Measurements from ENCODE around the gene CTDSPL.

DNA sequence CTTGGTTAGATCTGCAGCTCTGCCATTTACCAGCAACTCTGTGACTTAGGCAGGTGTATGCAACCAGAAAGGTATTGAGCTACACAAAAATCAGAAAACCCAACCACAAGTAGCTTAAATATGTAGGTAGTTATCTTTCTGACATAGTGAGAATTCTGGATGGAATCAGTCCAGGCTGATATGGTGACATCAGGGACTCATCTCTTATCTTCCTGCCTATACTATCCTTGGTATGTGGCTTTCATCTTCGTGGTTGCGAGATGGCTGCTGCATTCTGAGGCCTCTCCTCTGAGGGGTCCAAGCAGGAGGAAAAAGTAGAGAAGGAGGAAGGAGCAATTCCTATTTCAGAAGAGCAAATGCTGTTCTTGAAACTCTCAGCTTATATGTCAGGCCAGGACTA lies 40.0 kb downstream of the CTDSPL start:
- TF ChIP-seq POLR2A (IDR thresholded peaks at IDR 0.05; ENCODE audit: control extremely low read depth in 1 of 2, low read depth in 2 of 2, low read length in 2 of 2) (no peak), RXRA (IDR thresholded peaks at IDR 0.05; ENCODE audit: insufficient read depth, low read depth, low read length) (no peak), TAF1 (IDR thresholded peaks at IDR 0.05; ENCODE audit: low read depth, low read length) (no peak), TEAD4 (IDR thresholded peaks at IDR 0.05; ENCODE audit: low read depth, low read length) (no peak), YY1 (IDR thresholded peaks at IDR 0.05; ENCODE audit: low read depth, low read length) (no peak), KDM1A (IDR thresholded peaks at IDR 0.05; ENCODE audit: borderline replicate concordance, low read length) (no peak), EZH2 (IDR thresholded peaks at IDR 0.05; ENCODE audit: low read depth, low read length, severe bottlenecking) (no peak), POLR2AphosphoS5 (IDR thresholded peaks at IDR 0.05; ENCODE audit: low read depth, low read length) (no peak), CTCF (IDR thresholded peaks at IDR 0.05; ENCODE audit: control extremely low read depth in 1 of 3, insufficient read depth in 1 of 3, low read depth in 1 of 3, low read length in 3 of 3) (no peak)
- TF ChIP-seq, protein P1, sequence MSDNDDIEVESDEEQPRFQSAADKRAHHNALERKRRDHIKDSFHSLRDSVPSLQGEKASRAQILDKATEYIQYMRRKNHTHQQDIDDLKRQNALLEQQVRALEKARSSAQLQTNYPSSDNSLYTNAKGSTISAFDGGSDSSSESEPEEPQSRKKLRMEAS (IDR thresholded peaks at IDR 0.05), result no peak
